Activated T-cell treated with anti-CD3 and anti-CD28 coated beads, Interleukin-2, amount 50 U/mL, for 1 hour (primary cell): ENCODE data around the gene SOX18.

Experiments used
- DNase-seq: peaks from one replicate; pipeline ENCODE4 v3.0.0-alpha.2; 2020

SOX18 gene

DNA sequence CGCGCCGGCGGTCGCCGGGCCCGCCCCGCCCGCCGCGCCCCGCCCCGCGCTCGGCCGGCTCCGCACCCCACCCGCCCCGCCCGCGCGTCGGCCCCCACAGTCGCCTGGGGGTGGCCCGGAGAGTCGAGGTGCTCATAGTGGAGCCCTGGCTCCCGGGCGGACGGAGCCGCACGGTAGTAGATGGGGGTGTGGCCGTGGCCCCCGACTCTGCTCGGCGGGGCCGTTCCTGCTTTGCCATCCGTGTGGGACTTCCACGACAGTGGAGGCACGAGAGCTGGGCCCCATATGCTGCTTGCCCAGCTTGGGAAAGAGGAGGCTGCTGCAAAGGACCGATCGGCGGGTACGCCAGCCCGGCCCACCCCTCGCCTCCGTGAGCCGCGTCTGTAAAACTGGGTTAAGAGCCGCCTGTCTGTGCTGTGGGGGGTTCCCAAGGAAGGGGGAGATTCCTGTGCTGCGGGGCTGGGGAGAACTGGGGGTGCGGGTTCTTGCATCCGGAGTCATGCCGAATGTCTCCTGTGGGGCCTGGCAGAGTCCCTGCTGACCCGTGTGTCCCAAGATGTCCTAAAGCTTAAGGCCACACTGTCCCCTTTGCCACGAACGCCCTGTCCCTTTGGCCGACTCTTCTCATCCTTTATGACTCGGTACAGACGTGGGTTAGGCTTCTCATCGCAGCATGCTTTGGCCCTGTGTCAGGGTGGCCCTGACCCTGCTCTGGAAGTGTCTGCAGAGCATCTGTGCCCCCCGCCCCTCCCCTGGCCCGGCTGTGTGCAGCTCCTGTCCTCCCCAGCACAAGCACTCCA lies 30.8 kb upstream of the SOX18 start, which contains the start of gene OPRL1:
Gene OPRL1, plus strand, starts transcription at position 70 of the 800 bp plus-strand sequence. CDS start 12,639 bp downstream, outside the sequence.
- DNase-seq = peak; percentile 66

DNA sequence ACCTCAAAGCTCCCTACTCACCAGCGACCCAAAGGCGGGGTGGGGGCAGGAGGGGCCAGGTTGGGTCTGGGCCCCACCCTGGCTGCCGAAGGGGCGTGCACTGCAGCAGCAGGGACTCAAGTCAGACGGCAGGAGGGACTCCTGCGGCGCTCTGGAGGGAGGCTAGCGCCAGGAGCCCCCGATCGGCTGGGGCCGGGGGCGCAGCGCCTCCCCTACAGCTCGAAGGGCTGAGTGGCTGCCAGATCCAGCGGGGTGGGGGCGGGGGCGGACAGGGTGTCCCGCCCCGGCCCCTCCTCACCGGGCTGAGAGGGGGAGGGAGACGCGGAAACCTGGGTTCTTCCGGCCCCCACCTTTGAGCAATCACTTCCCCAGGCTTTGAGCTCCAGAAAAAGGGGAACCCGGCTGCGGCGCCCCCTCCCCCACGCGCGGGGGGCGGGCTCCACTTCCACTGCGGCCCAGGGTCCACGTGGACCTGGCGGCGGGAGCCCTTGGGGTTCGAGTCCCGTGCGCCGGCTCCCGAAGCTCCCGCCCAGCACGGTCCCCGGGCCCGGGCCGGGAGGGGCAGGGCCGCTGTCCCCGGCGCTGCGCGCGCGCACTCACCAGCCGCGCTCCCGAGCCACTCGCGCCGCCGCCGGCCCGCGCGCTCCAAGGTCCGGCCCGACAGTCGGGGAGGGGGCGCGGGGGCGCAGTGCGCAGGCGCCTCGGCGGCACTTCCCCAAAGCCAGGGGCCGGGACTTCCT lies 30.0 kb upstream of the SOX18 start, which contains the start of gene RGS19:
Gene RGS19, minus strand, starts transcription at position 246 of the 740 bp plus-strand sequence. CDS start 2,632 bp downstream, outside the sequence.
- peak; percentile 73 for DNase-seq

DNA sequence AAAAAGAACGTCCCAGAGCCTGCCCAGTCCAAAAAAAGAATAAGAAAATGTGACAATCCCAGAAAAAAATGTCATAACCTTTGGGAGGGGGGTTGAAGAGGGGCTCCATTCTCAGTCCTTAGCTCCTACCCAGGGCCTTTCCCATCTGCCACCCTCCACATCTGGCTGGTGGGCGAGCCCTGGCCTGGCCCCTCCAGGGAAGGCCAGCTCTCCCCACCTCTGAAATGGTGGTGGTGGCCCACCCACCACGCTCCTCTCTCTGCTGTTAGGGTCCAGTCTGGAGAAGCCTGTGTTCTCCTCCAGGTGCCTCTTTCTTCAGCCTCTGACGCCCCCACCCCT lies 29.5 kb upstream of the SOX18 start:
- DNase-seq = no peak

DNA sequence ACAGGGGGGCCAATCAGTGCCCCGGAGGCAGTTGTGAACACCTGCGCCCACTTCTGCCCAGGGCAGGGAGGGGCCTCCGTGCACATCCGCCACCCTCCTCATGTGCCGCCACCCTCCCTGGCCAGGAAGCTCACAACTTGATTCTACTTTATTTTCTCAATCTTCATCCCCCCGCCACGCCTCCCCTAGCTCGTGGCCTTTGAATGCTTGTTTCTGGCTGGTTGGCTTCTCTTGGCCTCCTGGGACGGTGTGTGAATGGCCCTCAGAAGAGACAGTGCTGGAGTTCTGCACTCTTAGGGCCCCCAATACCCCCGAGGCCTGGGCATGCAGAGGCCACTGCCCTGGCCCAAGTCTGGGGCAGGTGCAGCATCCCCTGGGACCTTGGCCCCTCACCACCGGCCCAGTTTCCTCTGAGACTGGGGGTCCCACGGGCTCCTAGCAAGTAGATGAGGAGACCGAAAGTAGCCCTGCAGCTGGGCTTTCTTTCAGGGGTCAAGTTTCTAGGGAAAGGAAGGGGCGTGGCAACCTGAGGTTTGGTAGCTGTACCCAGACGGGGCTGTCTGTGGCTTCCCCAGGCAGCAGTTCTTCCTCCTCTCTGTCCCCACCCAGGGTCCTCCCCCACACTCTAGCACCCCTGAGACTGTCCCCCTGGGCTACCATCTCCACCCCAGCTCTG lies 28.6 kb upstream of the SOX18 start:
- DNase-seq = peak; percentile 63

DNA sequence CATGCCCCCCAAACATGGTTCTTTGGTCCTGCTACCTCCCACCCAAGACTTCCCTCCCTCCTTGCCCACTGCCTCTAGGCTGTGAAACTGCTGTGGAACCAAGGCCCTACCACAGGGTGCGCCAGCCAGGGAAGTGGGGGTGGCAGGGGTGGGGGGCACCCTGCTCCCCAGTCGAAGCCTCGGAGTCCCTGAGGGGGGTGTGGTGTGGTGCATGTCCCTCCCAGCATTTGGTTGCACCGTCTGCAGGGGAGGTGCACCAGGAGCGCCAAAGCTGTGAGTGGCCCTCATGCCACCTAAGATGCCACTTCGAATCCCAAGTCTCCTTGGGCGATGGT lies 28.1 kb upstream of the SOX18 start:
- no peak for DNase-seq

DNA sequence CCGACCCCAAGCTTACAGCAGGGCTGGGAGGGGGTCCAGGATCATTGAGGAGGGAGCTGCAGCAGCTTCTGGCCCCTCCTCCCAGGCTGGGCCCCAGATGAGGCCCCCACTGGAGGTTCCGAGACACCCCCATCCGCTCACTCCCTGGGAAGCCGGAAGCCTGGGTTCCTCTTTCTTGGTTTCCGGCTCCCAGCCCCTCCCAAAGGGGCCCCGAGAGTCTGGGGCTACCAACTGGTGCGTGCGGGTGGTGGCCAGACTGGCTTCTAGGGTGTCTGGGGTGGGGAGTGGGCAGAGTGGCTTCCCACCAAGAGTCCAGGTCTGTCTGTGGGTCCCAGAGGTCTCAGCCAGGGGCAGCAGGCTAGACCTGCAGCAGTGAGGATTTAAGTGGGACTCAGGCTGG lies 27.7 kb upstream of the SOX18 start:
- peak; percentile 42 for DNase-seq

DNA sequence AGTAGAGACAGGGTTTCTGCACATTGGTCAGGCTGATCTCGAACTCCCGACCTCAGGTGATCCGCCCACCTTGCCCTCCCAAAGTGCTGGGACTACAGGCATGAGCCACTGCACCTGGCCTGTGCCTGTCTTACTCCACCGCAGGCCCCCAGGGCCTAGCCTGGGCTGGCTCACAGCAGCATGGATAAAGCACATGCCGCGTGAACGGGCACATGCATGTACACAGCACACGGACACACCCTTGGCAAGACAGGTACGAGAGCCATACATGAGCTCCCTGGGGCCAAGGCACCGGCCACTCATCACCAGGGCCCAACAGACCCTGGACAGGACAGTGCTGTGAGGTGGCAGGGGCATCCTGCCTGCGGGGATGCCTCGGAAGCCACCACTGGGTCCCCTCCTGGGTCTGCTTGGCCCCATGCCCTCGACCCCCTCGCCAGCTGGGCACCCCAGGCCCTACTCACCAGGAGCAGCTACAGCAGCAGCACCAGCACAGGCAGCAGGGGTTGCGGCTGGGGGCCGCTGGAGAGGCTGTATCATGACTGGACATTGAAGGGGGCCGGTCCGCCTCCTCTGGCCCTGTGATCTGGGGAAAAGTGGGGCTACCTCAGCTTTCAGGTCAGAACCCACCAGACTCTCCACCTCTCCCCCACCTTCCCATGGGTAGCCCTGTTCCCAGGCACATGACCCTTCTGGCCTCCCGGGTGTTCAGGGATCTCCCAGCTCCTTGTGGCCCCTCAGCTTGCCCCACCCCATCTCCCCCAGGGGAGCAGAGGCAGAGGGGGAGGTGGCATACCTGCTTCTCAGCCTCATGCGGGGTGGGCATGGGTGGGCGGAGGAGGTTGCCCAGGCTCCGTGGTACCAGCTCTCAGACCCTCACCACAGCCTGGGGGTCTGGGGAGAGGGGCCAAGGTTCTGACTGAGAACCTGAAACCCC lies 26.9 kb upstream of the SOX18 start:
- DNase-seq = no peak

DNA sequence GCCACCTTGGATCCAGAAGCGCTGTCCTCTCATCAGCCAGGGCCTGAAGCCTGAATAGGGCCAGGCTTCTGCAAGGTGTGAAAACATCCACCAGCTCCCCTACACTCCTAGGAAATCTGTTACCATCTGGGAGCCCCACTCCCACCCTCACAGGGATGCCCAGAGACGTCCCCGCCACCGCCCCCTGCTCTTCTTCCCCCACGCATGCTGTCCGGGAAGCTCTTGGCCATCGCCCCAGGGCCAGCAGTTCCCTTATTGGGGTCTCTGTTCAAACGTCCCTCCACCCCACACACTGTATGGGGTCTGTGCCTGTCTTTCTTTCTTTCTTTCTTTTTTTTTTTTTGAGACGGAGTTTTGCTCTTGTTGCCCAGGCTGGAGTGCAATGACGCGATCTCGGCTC lies 26.1 kb upstream of the SOX18 start:
- DNase-seq = no peak

DNA sequence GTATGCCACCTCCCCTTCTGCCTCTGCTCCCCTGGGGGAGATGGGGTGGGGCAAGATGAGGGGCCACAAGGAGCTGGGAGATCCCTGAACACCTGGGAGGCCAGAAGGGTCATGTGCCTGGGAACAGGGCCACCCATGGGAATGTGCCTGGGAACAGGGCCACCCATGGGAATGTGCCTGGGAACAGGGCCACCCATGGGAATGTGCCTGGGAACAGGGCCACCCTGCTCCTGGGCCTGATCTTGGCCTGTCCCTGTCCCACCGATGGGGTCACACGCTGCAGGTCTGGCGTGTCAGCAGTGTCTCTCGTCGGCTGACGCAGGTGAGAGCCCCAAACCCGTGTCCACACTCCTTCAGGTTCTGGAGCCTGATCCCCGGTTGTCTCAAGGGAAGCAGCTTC lies 25.5 kb upstream of the SOX18 start:
- no peak for DNase-seq

DNA sequence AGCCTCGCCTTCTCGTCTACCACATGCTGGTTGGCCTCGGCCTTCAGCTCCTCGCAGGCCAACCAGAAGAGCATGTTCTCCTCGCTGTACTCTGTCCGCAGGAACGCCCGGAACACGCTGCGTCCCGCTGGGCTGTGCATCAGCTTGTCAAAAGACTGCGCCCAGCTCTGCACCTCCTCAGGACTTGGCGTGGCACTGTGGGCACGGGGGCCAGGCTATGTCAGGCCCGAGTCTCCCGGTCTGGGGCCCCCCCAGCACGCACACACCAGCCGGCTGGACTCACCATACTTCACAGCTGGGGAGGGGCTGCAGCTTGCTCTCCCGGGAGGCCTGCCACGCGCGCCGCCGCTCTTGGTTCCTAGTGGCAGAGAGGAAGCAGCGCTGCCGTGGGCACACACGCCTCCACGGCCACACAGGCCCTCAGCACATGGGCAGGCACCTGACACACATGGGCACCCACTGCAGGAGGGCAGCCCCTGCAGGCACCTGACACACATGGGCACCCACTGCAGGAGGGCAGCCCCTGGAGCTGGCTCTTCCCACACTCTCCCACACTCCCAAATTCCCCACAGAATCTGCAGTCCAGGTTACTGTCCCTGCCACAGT lies 24.8 kb upstream of the SOX18 start:
- no peak for DNase-seq

DNA sequence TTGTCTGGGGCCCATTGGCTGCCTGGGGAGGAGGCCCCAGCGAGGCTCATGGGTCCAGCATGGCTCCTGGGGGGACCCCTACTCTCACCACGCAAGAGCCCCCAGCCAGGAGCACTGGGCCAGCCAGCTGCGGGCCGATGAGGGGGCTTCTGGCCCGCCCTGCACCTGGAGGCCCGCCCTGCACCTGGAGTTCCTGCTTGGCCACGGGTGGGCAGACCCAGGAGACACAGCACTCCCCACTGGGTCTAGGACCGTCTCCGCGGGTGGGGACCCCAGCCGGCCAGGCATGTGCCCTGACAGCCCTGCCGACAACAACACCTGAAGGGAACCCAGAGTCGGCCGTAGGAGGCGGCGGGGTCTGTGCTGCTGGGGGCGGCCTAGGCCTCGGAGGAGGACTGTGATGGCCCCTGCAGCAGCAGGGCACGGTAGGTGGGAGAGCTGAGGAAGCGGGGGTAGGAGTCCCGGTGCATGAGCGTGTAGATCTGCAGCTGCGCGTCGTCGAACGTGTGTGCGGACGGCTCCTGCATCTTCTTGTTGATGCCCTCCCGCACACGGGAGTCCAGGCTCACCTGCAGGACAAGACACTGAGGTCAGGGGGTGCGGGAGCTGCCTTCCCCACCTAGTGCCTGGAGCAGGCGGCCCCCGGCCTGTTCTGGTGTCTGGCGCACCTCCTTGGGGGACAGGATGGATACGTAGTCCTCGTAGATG lies 24.2 kb upstream of the SOX18 start:
- no peak for DNase-seq

DNA sequence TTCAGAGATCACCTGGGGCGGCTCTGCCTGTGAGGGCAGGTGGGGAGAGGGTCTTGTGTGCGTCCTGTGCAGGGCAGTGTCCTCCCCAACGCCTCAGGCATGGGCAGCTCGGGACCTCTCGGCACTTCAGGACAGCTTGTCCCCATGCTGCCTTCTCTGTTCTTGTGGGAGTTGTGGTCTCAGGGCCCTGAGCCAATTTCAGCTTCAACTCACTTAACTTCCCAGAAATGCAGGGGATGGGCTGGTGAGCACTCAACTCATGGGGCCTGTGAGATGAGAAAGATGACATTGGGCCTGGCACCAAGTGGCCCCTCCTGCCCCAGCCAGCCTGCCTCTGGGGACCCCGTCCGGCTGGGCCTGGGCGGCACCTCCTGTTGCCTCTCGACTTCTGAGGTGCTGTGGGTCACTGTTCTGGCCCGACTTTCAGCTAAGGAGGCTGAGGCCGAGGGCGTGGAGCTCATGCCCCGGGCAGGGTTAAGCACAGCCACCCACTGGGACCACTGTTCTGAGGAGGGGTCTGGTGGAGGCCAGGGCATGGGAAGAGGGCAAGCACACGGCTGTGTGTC lies 23.1 kb upstream of the SOX18 start:
- DNase-seq = no peak

DNA sequence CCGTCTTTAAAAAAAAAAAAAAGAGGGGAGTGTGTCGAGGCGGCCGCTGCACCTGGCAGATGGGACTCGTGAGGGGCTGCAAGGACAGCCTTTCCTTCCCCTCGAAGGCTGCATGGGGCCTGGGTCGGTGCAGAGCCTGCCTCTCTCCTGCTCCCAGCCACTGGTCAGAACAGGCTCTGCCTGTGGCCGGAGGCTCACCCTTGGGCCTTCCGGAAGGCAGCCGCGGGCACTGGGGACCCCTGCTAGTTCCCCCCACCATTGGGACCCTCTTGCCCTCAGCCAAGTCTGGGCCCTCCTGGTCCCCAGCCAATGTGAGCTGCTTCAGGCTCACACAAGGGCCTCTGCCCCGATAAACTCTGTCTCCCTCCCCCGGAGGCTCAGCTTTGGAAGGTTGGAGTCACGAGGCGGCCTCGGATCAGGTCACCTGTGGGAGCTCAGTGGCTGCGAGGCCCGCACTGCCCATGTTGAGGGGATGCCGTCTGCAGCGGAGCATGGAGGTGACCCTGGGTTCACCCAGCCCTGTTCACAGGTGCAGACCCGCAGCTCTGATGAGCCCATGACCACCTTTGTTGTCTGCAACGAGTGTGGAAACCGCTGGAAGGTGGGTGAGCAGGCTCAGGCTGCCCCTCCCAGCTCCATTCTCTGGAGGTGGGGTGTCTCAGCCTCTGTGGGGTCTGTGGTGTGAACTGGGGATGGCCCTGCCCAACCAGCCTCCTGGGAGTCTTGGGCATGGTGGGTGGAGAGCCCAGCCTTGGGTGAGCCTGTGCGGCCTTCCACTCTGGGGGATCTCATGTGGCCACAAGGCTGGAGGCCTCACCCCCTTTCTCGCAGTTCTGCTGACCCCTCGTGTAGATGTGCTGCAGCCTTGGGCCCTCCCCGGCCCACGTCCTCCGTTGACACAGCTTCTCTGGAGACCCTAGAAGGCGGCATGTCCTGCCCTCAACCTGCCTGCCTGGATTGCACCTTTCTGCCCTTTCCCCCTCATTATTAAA lies 22.2 kb upstream of the SOX18 start:
- DNase-seq = no peak

DNA sequence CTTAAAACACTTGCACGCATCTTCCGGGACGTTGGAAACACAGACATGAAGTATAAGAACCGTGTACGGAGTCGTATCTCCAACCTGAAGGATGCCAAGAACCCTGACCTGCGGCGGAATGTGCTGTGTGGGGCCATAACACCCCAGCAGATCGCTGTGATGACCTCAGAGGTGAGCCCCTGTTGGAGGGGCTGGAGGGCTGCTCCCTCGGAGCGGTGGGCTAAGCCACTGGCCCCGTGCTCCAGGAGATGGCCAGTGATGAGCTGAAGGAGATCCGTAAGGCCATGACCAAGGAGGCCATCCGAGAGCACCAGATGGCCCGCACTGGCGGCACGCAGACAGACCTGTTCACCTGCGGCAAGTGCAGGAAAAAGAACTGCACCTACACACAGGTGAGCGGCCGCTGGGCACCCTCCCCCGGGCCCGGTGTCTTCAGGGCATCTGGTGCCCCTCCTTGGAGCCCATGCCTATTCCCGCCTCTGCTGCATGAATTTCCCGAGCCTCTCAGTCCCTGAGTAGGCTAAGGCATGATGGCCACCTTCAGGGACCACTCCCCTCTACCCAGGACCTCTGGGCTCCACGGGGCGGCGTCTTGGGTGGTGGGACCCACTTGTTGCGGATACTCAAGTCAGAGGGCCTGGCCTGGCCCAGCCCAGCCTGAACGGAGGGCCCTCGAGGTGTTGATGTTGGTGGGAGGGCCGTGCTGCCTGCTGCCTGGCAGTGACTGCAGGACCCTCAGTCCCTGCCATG lies 21.0 kb upstream of the SOX18 start:
- DNase-seq = no peak

DNA sequence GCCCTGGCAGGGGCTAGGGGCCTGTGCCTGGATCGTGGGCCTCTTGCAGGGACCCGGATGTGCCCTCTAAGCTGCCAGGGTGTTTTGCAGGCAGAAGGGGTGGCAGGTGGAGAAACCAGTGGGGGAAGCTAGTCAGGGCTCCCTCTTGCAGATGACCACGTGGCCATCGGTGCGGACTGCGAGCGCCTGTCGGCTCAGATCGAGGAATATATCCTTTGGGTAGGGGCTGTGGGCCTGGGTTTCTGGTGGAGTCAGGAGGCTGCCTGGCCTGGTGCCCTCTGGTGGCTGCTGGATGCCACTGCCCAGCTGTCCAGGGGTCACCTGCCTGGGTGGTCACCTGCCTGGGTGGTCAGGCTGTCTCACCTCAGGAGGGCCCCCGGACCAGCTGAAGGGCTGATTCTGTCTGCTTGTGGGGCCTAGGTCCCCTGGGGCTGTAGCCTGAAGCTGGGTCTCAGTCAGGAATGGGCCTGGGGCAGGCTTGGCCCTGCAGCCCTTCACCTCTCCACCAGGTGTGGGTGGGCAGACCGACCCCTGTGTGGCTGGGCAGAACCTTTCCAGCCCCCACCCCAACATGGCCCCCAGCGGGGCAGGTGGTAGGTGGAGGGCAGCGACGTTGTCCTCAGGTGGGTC lies 20.3 kb upstream of the SOX18 start:
- peak; percentile 39 for DNase-seq

DNA sequence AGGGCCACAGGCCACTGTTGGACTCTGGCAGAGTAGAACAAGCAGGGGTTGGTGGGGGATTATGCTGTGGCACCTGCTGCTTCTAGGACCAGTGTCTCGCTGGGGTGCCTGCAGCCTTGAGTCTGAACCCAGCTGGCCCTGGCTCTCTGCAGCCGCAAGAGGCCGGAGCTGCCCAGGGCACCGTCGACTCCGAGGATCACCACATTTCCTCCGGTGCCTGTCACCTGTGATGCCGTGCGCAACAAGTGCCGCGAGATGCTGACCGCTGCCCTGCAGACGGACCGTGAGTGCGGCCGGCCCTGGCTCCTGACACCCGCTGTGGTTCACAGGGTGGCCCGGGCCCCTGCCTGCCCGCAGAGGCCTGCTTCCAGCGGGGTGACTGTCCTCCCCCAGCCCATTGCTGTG lies 19.8 kb upstream of the SOX18 start:
- no peak for DNase-seq

DNA sequence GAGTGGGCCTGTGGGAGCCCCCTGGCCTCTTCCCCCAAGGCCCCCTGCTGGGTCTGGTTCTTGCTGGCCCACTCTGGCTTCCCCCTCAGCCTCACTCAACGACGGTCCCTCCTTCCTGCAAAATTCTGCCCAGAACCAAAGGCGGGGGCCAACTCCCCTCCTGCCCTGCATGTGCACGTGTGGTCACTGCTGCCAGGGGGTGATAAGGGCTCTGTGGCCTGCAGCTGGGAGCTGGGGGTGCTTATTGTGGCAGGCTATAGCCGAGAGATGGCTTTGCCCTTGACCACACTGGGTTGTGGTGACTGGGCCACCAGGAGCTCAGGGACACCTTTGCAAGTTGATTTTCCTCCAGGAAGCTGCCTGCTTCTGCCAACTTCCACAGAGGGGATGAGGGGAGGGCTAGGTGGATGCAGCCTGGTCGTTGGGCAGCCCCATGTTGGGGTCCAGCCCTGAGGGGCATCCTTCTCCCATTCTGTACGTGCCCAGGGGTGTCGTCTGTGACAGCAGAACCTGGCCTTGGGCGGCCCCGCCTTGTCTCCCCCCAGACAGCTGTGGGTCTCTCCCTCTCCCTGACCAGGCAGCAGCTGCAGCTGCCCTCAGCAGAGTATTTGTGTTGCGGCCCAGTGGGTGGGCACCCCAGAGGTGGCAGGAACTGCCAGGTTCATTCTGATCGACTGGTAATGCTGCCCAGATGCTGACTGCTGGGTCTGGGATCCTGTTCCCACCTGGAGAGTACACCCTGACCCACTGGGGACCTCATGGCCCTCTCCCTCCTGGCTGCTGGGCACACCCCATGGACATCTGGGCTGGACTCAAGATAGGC lies 19.2 kb upstream of the SOX18 start:
- no peak for DNase-seq
